ENCODE data around the gene CCDC85C.

CCDC85C gene

DNA sequence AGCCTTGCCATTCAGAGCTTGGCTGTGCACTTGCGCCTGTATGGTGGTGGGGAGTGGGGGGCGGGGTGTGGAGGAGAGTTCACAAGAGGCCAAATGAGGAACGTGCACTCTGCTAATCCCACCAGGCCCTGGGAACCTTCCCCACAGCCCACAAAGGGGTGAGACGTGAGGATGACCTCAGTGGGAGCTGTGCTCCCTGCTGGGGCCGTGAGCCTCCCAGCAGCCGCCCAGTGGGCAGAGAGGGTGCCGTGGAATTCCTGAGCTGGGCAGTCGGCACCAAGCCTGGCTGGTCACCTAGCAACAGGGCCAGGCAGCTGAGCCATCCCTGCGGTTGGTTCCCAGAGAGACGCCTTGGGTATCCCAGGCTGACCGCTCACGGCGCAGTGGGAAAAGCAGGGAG is 69.1 kb downstream of the CCDC85C start:
- no peak overlapping the region for H3K23ac ChIP-seq (ENCODE audit: low read length)
- no peaks in the 10 kb centered on the region for H3K79me1 ChIP-seq (ENCODE audit: low read length)
- no peak overlapping the region for H3K27ac ChIP-seq (ENCODE audit: low read depth, low read length)
- DNase-seq: no peak
- H3K4me2 ChIP-seq (ENCODE audit: low read length): no peak overlapping the region
- H3K56ac ChIP-seq (ENCODE audit: low read length): no peak overlapping the region
- no peak overlapping the region for H2AK5ac ChIP-seq (ENCODE audit: low read length)
- H3K79me2 ChIP-seq (ENCODE audit: control insufficient read depth, insufficient read depth, low read length): no peaks in the 10 kb centered on the region
- H3K27me3 ChIP-seq (ENCODE audit: insufficient read depth, low read length, poor library complexity): no peaks in the 10 kb centered on the region
- peaks cover 3% of the 10 kb centered on the region for H3K4me1 ChIP-seq (ENCODE audit: control insufficient read depth, low read depth, low read length)
- H3K9ac ChIP-seq (ENCODE audit: low read length): no peak overlapping the region
- no peak overlapping the region for H2BK120ac ChIP-seq (ENCODE audit: low read depth, low read length)
- no peak overlapping the region for H4K5ac ChIP-seq (ENCODE audit: low read length)
- no peak overlapping the region for H4K8ac ChIP-seq (ENCODE audit: low read depth, low read length)
- no peak overlapping the region for H2BK15ac ChIP-seq (replicated peaks; ENCODE audit: low read depth)
- H3K4me3 ChIP-seq (ENCODE audit: low read length): no peak overlapping the region
- no peaks in the 10 kb centered on the region for H3K36me3 ChIP-seq (ENCODE audit: control insufficient read depth, insufficient read depth, low read length)
- no peak overlapping the region for H3K4ac ChIP-seq (ENCODE audit: low read depth, low read length)
- no peak overlapping the region for H2BK5ac ChIP-seq (ENCODE audit: low read length)
- whole genome bisulfite sequencing (ENCODE audit: extremely low coverage, insufficient coverage, low lambda C conversion rate): no CpG with 5 or more reads among the region's 13 CpGs
- no peak overlapping the region for H3K18ac ChIP-seq (ENCODE audit: low read length)

- no peak overlapping the region for H2BK15ac ChIP-seq (replicated peaks; ENCODE audit: low read depth)
- H3K4me3 ChIP-seq (ENCODE audit: low read length): no peak overlapping the region
- no peaks in the 10 kb centered on the region for H3K79me2 ChIP-seq (ENCODE audit: control insufficient read depth, insufficient read depth, low read length)
- H2BK5ac ChIP-seq (ENCODE audit: low read length): no peak overlapping the region
- H3K4ac ChIP-seq (ENCODE audit: low read depth, low read length): no peak overlapping the region
- no CpG with 5 or more reads among the region's 6 CpGs for WGBS (ENCODE audit: extremely low coverage, insufficient coverage, low lambda C conversion rate)
- H3K27me3 ChIP-seq (ENCODE audit: insufficient read depth, low read length, poor library complexity): no peaks in the 10 kb centered on the region
- H3K4me2 ChIP-seq (ENCODE audit: low read length): no peak overlapping the region
- H3K18ac ChIP-seq (ENCODE audit: low read length): no peak overlapping the region
- H3K4me1 ChIP-seq (ENCODE audit: control insufficient read depth, low read depth, low read length): peaks cover 3% of the 10 kb centered on the region
- H3K23ac ChIP-seq (ENCODE audit: low read length): no peak overlapping the region
- H3K79me1 ChIP-seq (ENCODE audit: low read length): no peaks in the 10 kb centered on the region
- H3K27ac ChIP-seq (ENCODE audit: low read depth, low read length): no peak overlapping the region
- H3K9ac ChIP-seq (ENCODE audit: low read length): no peak overlapping the region
- H2AK5ac ChIP-seq (ENCODE audit: low read length): no peak overlapping the region
- H2BK120ac ChIP-seq (ENCODE audit: low read depth, low read length): no peak overlapping the region
- H4K5ac ChIP-seq (ENCODE audit: low read length): no peak overlapping the region
- DNase-seq: no peak
- no peak overlapping the region for H3K56ac ChIP-seq (ENCODE audit: low read length)
- no peaks in the 10 kb centered on the region for H3K36me3 ChIP-seq (ENCODE audit: control insufficient read depth, insufficient read depth, low read length)
- no peak overlapping the region for H4K8ac ChIP-seq (ENCODE audit: low read depth, low read length)
Observed at GRCh38 chr14:99534333-99534732, 69.7 kb downstream of the CCDC85C start.

- no peak overlapping the region for H3K4ac ChIP-seq (ENCODE audit: low read depth, low read length)
- no peak overlapping the region for H3K18ac ChIP-seq (ENCODE audit: low read length)
- H3K36me3 ChIP-seq (ENCODE audit: control insufficient read depth, insufficient read depth, low read length): no peaks in the 10 kb centered on the region
- no peak overlapping the region for H3K4me3 ChIP-seq (ENCODE audit: low read length)
- H4K8ac ChIP-seq (ENCODE audit: low read depth, low read length): no peak overlapping the region
- DNase-seq: no peak
- no peak overlapping the region for H2AK5ac ChIP-seq (ENCODE audit: low read length)
- no peak overlapping the region for H2BK15ac ChIP-seq (replicated peaks; ENCODE audit: low read depth)
- H3K79me2 ChIP-seq (ENCODE audit: control insufficient read depth, insufficient read depth, low read length): no peaks in the 10 kb centered on the region
- no peaks in the 10 kb centered on the region for H3K27me3 ChIP-seq (ENCODE audit: insufficient read depth, low read length, poor library complexity)
- no CpG with 5 or more reads among the region's 5 CpGs for WGBS (ENCODE audit: extremely low coverage, insufficient coverage, low lambda C conversion rate)
- no peak overlapping the region for H3K9ac ChIP-seq (ENCODE audit: low read length)
- no peak overlapping the region for H3K23ac ChIP-seq (ENCODE audit: low read length)
- no peak overlapping the region for H3K56ac ChIP-seq (ENCODE audit: low read length)
- no peaks in the 10 kb centered on the region for H3K79me1 ChIP-seq (ENCODE audit: low read length)
- no peak overlapping the region for H4K5ac ChIP-seq (ENCODE audit: low read length)
- no peak overlapping the region for H2BK120ac ChIP-seq (ENCODE audit: low read depth, low read length)
- no peak overlapping the region for H3K4me2 ChIP-seq (ENCODE audit: low read length)
- no peak overlapping the region for H3K27ac ChIP-seq (ENCODE audit: low read depth, low read length)
- no peak overlapping the region for H2BK5ac ChIP-seq (ENCODE audit: low read length)
- peaks cover 3% of the 10 kb centered on the region for H3K4me1 ChIP-seq (ENCODE audit: control insufficient read depth, low read depth, low read length)
Observed at GRCh38 chr14:99532310-99532709, 71.7 kb downstream of the CCDC85C start.

GRCh38 chr14:99531251-99532096 is 72.5 kb downstream of the CCDC85C start:
- Histone ChIP-seq H3K9ac (ENCODE audit: low read length) (no peak overlapping the region), H3K79me1 (ENCODE audit: low read length) (no peaks in the 10 kb centered on the region), H3K36me3 (ENCODE audit: control insufficient read depth, insufficient read depth, low read length) (no peaks in the 10 kb centered on the region), H3K27ac (ENCODE audit: low read depth, low read length) (no peak overlapping the region), H3K4ac (ENCODE audit: low read depth, low read length) (no peak overlapping the region), H2AK5ac (ENCODE audit: low read length) (no peak overlapping the region), H3K4me1 (ENCODE audit: control insufficient read depth, low read depth, low read length) (peaks cover 3% of the 10 kb centered on the region), H4K5ac (ENCODE audit: low read length) (no peak overlapping the region), H4K8ac (ENCODE audit: low read depth, low read length) (no peak overlapping the region), H3K18ac (ENCODE audit: low read length) (no peak overlapping the region), H2BK5ac (ENCODE audit: low read length) (no peak overlapping the region), H3K23ac (ENCODE audit: low read length) (no peak overlapping the region), H3K27me3 (ENCODE audit: insufficient read depth, low read length, poor library complexity) (no peaks in the 10 kb centered on the region), H3K56ac (ENCODE audit: low read length) (no peak overlapping the region), H3K79me2 (ENCODE audit: control insufficient read depth, insufficient read depth, low read length) (no peaks in the 10 kb centered on the region), H3K4me3 (ENCODE audit: low read length) (no peak overlapping the region), H2BK120ac (ENCODE audit: low read depth, low read length) (no peak overlapping the region), H3K4me2 (ENCODE audit: low read length) (no peak overlapping the region), H2BK15ac (replicated peaks; ENCODE audit: low read depth) (no peak overlapping the region)
- WGBS (ENCODE audit: extremely low coverage, insufficient coverage, low lambda C conversion rate): no CpG with 5 or more reads among the region's 14 CpGs
- peak; percentile 37 for DNase-seq

DNA sequence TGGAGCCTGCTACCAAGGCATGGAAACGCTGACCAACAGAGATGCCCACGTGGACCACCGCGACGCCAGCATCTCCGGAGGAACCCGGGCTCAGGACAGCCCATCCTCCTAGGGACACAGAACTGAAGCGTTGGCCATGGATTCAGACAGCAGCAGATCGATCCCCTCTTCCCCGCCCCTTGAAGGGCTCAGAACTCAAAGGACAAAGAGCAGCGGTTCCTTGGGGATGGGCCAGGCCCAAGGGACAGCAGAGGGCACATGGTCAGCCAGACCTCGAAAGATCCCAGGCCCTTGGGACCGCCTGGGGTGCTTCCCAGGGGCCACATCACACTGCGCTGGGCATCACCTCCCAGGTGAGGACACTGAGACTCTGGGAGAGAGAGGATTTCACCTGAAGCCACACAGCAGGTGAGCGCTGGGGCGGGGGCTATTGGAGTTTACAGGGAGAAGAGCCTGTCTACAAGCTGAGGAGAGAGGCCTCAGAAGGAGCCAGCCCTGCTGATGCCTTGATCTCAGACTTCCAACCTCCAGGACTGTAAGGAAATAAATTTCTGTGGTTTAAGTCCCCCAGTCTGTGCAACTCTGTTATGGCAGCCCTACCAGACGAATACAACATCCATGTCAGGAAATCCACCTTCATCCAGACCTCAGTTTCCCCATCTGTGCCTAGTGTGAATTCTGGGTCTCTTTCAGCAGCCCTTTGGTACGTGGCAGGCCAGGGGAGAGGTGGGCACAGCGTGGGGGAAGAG is 73.4 kb downstream of the CCDC85C start:
- H3K4me2 ChIP-seq (ENCODE audit: low read length): no peak overlapping the region
- no CpG with 5 or more reads among the region's 19 CpGs for WGBS (ENCODE audit: extremely low coverage, insufficient coverage, low lambda C conversion rate)
- H2BK15ac ChIP-seq (replicated peaks; ENCODE audit: low read depth): no peak overlapping the region
- H2AK5ac ChIP-seq (ENCODE audit: low read length): no peak overlapping the region
- no peak overlapping the region for H3K4me3 ChIP-seq (ENCODE audit: low read length)
- no peak overlapping the region for H3K9ac ChIP-seq (ENCODE audit: low read length)
- H3K27me3 ChIP-seq (ENCODE audit: insufficient read depth, low read length, poor library complexity): no peaks in the 10 kb centered on the region
- no peaks in the 10 kb centered on the region for H3K79me2 ChIP-seq (ENCODE audit: control insufficient read depth, insufficient read depth, low read length)
- no peak overlapping the region for H4K8ac ChIP-seq (ENCODE audit: low read depth, low read length)
- H3K18ac ChIP-seq (ENCODE audit: low read length): no peak overlapping the region
- no peak overlapping the region for H3K23ac ChIP-seq (ENCODE audit: low read length)
- H3K79me1 ChIP-seq (ENCODE audit: low read length): no peaks in the 10 kb centered on the region
- H4K5ac ChIP-seq (ENCODE audit: low read length): no peak overlapping the region
- no peak overlapping the region for H2BK5ac ChIP-seq (ENCODE audit: low read length)
- no peak overlapping the region for H2BK120ac ChIP-seq (ENCODE audit: low read depth, low read length)
- H3K4ac ChIP-seq (ENCODE audit: low read depth, low read length): no peak overlapping the region
- peaks cover 3% of the 10 kb centered on the region for H3K4me1 ChIP-seq (ENCODE audit: control insufficient read depth, low read depth, low read length)
- peak overlapping the region; percentile 1 for H3K56ac ChIP-seq (ENCODE audit: low read length)
- no peaks in the 10 kb centered on the region for H3K36me3 ChIP-seq (ENCODE audit: control insufficient read depth, insufficient read depth, low read length)
- DNase-seq: no peak
- no peak overlapping the region for H3K27ac ChIP-seq (ENCODE audit: low read depth, low read length)
